Measurements from ENCODE around the gene CFAP119. TPM values are rescaled to one million over a fixed set of nuclear protein-coding genes. Genes with fewer than 3 reads are reported as not detected.
A peak's percentile ranks its signal among the peaks of the same experiment; 100 is the strongest.

Gene CFAP119
- total RNA-seq, 1 experiment from 2014 or later = 2.4 TPM

DNA sequence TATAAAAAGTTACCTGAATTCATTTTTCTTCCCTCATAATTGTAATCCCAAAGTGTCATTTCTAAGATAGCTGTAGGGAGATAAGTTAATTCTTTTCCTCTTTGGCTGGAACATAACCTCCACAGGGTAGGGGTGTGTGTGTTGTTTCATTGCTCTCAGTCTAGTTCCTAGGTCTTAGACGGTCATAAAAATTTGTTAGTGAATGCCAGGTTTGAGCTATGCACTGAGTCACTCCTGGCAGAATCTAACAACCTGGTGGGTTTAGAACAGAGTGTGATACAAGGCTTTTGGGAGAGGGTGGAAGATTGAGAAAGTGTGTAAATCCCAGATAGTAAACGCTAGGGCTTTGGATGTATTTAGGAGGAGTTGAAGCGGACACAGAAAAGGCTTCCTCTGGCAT lies 14.5 kb downstream of the CFAP119 start:
- in situ Hi-C loops (cut with HindIII; ENCODE audit: low sequenced_read_pairs) = no loop called here
- no peak for DNase-seq (ENCODE audit: low spot score)

DNA sequence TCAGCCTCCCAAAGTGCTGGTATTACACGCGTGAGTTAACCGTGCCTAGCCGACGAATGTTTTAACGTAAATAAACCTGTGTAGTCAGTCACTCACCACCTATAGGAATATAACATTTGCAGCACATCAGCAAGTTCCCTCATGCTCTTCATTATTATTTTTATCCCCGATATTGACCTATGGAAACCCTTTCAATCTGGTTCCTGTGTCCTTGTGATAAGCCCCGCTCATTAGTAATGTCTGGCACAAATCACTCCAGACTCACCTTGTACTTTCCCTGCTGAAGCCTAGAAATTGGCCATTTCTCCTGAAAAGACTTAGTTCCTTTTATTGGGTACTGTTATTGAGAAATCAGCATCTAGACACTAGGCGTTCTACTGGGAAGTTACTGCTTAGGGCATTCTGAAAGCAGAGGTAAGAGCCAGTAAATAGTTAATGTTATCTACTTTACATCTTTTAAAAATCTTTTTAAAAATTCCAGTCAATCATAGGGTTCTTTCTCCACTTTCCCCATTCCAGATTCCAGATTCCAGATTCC lies 15.2 kb downstream of the CFAP119 start:
- no peak for DNase-seq (ENCODE audit: low spot score)
- in situ Hi-C loops (cut with HindIII; ENCODE audit: low sequenced_read_pairs) = no loop called here

DNA sequence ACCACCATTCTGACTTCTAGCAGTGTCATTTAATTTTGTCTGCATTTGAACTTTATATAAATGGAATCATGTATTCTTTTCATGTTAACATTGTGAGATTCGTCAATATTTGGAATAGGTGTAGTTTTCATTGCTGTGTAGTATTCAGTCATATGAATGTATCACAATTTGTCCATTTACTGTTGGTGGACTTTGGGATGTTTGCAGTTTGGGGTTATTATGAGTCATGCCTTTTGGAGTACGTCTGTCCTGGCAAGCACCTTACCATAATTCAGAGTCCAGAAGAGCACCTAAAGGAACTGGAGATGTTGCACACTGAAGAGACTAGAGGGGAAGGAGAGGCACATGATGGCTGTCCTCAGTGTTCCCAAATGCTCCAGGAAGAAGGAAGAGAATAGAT lies 16.8 kb downstream of the CFAP119 start:
- DNase-seq (ENCODE audit: low spot score) = no peak
- in situ Hi-C loops (cut with HindIII; ENCODE audit: low sequenced_read_pairs) = no loop called here

DNA sequence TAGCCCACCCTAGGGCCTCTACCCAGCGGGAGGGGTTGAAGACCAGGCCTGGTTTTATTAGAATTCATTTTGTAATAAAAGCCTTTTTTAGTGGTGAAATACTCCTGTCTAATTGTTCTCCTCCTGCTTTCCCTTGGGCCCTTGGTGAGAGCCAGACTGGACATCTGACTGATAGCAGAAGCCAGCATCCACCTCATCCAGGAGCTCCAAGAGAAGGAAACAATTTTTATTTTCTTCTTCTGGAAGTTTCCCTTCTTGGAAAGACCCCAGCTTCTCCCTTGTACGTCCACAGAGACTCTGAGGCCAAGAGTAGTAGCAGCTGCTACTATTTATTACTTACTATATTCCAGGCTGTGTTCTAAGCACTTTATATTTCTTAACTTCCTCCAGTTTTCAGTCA lies 17.7 kb downstream of the CFAP119 start:
- DNase-seq (ENCODE audit: low spot score) = no peak
- in situ Hi-C loops (cut with HindIII; ENCODE audit: low sequenced_read_pairs) = no loop called here

DNA sequence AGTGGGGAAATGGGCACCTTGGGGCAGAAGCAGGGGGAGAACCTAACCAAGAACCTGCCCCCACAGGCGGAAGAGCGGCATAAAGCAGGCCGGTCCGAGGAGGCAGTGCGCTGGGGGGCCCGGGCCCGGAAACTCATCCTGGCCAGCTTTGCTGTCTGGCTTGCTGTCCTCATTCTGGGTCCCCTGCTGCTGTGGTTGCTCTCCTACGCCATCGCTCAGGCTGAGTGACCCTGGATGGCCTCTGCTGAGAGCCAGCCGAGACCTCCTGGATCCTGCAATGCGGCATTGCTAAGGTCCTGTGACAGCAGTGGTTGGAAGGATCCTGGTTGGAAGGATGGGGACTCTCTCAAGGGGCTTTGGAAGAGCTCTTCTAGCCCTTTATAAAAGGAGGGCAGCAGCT lies 18.1 kb downstream of the CFAP119 start:
- in situ Hi-C loops (cut with HindIII; ENCODE audit: low sequenced_read_pairs) = no loop called here
- no peak for DNase-seq (ENCODE audit: low spot score)

DNA sequence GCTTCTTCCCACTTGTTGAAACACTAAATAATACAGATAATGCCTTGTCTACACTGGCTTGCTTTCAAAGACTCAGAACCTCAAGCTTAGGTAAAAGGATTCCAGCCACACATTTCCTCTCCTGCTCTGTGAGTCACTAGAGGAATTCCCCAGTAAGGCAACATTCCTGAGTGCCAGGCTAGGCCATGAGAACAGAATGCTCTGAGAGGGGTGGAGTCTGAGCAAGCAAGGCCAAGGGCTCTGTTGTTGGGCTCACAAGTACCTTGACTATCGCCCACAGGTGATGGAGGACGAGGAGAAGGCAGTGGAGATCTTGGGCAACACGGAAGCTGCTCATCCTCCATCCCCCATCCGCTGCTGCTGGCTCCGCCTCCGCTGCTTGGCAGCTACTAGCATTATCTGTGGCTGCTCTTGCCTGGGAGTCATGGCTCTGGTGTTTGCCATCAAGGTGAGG lies 20.4 kb downstream of the CFAP119 start:
- in situ Hi-C loops (cut with HindIII; ENCODE audit: low sequenced_read_pairs) = no loop called here
- no peak for DNase-seq (ENCODE audit: low spot score)

DNA sequence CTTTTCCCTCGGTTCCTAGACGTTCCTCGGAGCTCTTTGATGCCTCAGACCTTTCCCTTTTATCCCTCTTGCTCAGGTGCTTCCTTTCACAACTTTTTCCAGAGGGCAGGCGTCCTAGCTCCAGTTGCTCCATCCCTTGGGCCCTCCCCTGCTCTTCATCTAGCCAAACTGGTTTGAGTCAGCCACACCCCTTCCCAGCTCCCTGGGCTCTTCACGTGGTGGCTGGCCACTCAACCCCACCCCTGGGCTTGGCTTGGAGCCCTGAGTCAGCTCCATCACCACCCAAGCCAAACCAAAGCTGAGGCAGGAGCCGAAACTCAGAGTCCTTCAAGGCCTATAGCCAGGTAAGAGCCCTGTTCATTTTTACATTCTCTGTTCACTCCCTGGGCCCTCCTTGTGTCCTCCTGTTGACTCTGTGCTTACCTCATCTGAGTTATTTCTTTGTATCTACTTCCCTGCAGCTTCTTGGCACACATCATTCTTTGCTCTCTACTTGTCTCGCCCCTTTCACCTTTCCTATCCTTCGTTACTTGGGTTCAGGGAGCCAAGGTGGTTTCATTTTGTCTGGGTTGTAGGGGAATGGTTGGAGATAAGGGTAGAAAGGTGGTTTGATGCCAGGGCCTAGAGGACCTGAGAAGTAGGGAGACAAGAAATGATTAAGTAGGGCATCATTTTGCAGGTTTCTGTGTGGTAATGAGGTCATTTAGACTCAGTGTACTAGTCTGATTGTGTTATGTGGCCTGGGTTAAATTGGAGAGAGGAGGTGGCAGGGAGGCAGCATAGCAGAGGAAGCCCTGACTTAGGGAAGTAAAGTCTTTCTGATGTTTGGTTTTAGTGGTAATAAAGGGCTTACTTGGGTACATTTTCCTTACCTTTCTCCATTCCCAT lies 21.3 kb downstream of the CFAP119 start:
- in situ Hi-C loops (cut with HindIII; ENCODE audit: low sequenced_read_pairs) = no loop called here
- DNase-seq (ENCODE audit: low spot score) = no peak

DNA sequence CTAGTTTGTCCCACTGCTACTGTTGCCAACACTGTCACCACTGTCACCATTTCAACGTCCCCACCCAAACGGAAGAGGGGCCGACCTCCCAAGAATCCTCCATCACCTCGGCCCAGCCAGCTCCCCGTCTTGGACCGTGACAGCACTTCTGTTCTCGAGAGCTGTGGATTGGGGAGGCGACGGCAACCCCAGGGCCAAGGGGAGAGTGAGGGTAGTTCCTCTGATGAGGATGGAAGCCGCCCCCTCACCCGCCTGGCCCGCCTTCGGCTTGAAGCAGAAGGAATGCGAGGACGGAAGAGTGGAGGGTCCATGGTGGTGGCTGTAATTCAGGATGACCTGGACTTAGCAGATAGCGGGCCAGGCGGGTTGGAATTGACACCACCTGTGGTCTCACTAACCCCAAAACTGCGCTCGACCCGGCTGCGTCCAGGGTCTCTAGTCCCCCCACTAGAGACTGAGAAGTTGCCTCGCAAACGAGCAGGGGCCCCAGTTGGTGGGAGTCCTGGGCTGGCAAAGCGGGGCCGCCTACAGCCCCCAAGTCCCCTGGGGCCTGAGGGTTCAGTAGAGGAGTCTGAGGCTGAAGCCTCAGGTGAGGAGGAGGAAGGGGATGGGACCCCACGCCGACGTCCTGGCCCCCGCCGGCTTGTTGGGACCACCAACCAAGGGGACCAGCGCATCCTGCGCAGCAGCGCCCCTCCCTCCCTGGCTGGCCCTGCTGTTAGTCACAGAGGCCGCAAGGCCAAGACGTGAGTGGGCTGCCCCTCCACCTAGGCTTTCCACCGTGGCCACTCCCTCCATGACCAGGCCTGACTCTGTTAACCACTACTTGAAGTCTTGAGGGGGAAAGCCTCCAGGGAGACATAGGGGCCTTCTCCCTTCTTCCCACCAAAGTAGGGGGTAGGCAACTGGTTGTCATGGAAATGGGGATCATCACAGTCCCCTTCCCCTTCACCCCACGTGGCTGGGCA lies 22.6 kb downstream of the CFAP119 start:
- no peak for DNase-seq (ENCODE audit: low spot score)
- in situ Hi-C loops (cut with HindIII; ENCODE audit: low sequenced_read_pairs) = no loop called here

DNA sequence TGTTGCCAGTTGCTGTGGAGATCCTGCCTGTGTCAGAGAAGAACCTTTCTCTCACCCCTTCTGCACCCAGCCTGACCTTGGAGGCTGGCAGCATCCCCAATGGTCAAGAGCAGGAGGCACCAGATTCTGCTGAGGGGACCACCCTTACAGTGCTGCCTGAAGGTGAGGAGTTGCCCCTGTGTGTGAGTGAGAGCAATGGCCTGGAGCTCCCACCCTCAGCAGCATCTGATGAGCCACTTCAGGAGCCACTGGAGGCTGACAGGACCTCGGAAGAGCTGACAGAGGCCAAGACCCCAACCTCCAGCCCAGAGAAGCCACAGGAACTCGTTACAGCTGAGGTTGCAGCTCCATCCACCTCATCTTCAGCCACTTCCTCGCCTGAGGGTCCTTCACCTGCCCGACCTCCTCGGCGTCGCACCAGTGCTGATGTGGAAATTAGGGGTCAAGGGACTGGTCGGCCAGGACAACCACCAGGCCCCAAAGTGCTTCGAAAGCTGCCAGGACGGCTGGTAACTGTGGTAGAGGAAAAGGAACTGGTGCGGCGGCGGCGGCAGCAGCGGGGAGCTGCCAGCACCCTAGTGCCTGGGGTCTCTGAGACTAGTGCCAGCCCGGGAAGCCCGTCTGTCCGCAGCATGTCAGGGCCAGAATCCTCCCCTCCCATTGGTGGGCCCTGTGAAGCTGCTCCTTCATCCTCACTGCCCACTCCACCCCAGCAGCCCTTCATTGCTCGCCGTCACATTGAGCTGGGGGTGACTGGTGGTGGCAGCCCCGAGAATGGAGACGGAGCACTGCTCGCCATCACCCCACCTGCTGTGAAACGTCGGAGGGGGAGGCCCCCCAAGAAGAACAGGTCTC lies 23.8 kb downstream of the CFAP119 start:
- DNase-seq (ENCODE audit: low spot score) = no peak
- in situ Hi-C loops (cut with HindIII; ENCODE audit: low sequenced_read_pairs) = no loop called here

DNA sequence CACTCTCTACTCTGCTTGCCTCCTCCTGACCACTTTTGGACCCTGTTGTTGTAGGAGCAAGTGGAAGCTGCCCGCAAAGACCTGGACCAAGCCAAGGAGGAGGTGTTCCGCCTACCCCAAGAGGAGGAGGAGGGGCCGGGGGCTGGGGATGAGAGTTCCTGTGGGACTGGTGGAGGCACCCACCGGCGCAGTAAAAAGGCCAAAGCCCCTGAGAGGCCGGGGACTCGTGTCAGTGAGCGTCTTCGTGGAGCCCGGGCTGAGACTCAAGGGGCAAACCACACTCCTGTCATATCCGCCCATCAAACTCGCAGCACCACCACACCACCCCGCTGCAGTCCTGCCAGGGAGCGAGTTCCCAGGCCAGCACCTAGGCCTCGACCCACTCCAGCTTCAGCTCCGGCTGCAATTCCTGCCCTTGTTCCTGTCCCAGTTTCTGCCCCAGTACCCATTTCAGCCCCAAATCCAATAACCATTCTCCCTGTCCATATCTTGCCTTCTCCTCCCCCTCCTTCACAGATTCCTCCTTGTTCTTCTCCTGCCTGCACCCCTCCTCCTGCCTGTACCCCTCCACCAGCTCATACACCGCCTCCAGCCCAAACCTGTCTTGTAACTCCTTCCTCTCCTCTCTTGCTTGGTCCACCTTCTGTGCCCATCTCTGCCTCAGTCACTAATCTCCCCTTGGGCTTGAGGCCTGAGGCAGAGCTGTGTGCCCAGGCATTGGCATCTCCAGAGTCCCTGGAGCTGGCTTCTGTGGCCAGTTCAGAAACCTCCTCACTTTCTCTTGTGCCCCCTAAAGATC lies 24.7 kb downstream of the CFAP119 start:
- in situ Hi-C loops (cut with HindIII; ENCODE audit: low sequenced_read_pairs) = no loop called here
- no peak for DNase-seq (ENCODE audit: low spot score)

DNA sequence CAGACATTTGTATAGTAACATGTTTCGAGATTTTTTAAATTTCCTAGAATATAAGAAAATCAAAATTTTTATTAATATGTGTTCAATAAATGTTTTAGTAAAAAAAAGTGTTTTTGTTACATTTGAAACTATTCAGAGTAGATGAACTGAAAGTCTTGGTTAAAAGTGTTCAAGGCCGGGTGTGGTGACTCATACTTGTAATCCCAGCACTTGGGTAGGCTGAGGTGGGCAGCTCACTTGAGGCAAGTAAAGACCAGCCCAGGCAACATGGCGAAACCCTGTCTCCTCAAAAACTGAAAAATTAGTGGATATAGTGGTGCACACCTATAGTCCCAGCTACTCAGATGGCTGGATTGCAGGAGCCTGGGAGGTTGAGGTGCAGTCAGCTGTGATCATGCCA lies 30.5 kb downstream of the CFAP119 start:
- in situ Hi-C loops (cut with HindIII; ENCODE audit: low sequenced_read_pairs) = no loop called here
- DNase-seq (ENCODE audit: low spot score) = no peak

DNA sequence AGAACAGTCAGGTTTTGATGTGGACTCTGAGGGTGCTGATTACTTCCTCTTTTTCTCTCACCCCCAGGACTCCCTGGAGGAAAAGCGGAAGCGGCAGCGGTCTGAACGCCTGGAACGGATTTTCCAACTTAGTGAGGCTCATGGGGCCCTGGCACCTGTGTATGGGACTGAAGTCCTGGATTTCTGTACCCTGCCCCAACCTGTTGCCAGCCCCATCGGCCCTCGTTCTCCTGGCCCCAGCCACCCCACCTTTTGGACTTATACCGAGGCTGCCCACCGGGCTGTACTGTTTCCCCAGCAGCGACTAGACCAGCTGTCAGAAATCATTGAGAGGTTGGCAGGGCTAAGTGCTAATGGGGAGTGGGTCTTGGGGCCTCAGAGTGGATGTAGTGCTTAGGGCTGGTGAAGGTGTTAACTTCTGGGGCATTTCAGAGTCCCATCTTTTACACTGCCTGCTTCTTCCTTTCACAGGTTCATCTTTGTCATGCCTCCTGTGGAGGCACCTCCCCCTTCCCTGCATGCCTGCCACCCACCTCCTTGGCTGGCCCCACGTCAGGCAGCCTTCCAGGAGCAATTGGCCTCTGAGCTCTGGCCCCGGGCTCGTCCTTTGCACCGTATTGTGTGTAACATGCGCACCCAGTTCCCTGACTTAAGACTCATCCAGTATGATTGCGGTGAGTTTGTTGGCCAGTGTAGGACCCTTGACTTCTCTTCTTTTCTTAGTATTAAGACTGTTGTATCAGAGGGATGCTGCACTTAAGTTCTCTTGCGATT lies 32.8 kb downstream of the CFAP119 start:
- in situ Hi-C loops (cut with HindIII; ENCODE audit: low sequenced_read_pairs) = no loop called here
- no peak for DNase-seq (ENCODE audit: low spot score)

DNA sequence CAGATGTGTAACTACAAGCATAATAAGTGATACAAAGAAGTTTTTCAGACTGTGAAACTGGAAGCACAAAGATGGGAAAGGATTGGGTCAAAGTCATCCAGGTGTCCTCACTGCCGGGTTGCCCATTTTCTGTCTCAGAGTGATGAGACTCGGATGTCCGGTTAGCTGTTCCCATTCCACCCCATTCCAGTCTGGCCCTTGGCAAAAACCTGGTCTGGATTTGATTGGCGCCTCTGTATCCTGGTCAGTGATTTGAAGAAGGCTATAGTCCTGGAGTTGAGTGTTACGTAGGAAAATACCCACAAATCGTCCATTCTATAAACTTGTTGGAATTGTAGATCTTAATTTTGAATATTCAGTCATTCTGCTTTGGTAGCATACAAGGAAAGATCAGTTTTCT lies 33.5 kb downstream of the CFAP119 start:
- in situ Hi-C loops (cut with HindIII; ENCODE audit: low sequenced_read_pairs) = no loop called here
- no peak for DNase-seq (ENCODE audit: low spot score)

DNA sequence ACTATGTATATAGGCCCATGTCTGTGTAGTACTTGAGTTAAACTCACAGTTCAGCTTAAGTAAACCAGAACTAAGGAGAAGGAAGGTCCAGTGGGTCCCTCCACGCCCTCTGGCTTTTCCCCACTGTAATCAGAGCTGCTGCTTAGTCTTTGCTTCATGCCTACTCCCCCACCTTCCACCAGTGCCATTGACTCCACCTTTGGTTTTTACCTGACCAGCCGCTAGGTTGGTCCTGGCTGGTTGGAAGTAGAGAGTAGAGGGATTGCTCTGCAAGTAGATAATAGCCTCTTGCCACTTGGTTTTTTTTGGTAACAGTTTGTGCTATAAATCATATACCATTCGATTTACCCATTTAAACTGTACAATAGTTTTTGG lies 36.5 kb downstream of the CFAP119 start:
- in situ Hi-C loops (cut with HindIII; ENCODE audit: low sequenced_read_pairs) = no loop called here

DNA sequence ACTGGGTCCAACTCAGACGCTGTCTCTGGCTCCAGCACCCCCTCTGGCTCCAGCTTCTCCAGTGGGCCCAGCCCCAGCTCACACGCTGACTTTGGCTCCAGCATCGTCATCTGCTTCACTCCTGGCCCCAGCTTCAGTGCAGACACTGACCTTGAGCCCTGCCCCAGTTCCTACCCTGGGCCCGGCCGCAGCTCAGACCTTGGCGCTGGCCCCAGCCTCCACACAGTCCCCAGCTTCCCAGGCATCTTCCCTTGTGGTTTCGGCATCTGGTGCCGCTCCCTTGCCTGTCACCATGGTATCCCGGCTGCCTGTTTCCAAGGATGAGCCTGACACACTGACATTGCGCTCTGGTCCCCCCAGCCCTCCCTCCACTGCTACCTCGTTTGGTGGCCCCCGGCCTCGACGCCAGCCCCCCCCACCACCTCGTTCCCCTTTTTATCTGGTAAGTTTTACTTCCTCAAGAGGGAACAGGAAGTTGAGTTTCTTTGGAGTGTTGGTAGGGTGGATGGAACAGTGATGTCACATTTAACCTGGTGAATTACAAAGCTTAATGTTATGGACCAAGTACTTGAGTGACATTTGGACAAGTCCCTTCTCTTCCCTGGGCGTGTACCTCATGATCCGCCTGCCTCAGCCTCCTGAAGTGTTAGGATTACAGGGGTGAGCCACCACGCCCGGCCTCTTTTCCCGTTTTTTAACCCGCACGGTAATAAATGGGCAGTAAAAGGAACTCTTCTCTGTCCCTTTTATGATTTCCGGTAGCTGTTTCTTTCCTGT lies 37.0 kb downstream of the CFAP119 start:
- in situ Hi-C loops (cut with HindIII; ENCODE audit: low sequenced_read_pairs) = no loop called here
- DNase-seq (ENCODE audit: low spot score) = no peak

More for the DNA sequence above, 36.5 kb downstream of the CFAP119 start:
- no peak for DNase-seq (ENCODE audit: low spot score)

DNA sequence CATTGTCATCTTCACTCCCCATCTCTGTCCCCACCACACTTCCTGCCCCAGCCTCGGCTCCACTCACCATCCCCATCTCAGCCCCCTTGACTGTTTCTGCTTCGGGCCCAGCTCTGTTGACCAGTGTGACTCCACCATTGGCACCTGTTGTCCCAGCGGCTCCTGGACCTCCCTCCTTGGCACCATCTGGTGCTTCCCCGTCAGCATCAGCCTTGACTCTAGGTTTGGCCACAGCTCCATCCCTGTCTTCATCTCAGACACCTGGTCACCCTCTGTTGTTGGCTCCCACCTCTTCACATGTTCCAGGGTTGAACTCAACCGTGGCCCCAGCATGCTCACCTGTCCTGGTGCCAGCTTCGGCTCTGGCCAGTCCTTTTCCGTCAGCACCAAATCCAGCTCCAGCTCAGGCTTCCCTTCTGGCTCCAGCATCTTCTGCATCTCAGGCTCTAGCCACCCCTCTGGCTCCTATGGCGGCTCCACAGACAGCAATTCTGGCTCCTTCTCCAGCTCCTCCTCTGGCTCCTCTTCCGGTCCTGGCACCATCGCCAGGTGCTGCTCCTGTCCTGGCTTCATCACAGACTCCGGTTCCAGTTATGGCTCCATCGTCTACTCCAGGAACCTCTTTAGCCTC lies 38.0 kb downstream of the CFAP119 start:
- in situ Hi-C loops (cut with HindIII; ENCODE audit: low sequenced_read_pairs) = no loop called here
- peak; percentile 91 for DNase-seq (ENCODE audit: low spot score)
